Stimulated activated CD4-positive, alpha-beta T cell treated with anti-CD3 and anti-CD28 coated beads, TNF-alpha, amount 100 ng/mL, for 24 hours (primary cell): ENCODE measurements around the gene SH3BP1.
"Not testable (repeated sequence)": the region's sequence is repeated elsewhere in the genome, so short reads cannot be mapped to it uniquely, and the experiment has no call there.

ENCODE experiments used
- DNase-seq, 3 experiments: peaks; one replicate each; pipeline ENCODE4 v3.0.0-alpha.2; 2020; ENCODE audit warnings: low read depth in 3 of 3

Gene SH3BP1, protein sequence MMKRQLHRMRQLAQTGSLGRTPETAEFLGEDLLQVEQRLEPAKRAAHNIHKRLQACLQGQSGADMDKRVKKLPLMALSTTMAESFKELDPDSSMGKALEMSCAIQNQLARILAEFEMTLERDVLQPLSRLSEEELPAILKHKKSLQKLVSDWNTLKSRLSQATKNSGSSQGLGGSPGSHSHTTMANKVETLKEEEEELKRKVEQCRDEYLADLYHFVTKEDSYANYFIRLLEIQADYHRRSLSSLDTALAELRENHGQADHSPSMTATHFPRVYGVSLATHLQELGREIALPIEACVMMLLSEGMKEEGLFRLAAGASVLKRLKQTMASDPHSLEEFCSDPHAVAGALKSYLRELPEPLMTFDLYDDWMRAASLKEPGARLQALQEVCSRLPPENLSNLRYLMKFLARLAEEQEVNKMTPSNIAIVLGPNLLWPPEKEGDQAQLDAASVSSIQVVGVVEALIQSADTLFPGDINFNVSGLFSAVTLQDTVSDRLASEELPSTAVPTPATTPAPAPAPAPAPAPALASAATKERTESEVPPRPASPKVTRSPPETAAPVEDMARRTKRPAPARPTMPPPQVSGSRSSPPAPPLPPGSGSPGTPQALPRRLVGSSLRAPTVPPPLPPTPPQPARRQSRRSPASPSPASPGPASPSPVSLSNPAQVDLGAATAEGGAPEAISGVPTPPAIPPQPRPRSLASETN

DNA sequence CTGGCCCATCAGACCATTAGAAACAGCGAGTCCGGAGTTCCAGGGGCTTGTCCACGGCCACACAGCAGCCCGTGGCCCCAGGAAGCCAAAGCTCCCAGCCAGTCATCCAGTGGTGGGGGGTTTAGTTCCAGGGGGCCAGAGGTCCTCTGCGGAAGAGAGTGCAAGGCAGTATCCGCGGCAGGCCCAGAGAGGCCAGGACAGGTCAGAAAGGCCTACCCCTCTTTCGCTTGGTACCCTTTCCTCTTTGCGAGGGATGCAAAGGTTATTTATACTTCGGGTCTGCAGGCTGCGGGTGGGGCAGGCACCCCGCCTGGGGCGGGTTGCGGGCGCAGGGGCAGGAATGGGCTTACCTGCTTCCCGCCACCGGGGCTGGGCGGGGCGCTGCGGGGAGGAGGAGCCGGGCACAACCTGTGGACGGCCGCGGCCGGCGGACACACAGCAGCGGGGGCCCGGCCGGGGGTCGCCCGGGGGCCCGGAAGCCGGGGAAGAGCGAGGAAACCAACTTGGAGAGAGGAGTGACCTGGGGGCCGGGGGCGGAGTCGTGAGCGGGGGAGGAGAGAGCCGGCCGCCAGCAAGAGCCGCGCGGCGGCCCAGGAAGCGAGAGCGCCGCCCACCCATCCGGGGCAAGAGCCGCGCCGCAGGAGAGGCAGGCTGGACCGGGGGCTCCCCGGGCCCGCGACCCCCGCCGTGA is at the start of gene SH3BP1:
TSS of gene SH3BP1 (plus strand) at position 600 of the 691 bp plus-strand sequence. CDS start 119 bp downstream, outside the sequence.
- DNase-seq, result peak in 1 of 3 experiments; percentile 61

DNA sequence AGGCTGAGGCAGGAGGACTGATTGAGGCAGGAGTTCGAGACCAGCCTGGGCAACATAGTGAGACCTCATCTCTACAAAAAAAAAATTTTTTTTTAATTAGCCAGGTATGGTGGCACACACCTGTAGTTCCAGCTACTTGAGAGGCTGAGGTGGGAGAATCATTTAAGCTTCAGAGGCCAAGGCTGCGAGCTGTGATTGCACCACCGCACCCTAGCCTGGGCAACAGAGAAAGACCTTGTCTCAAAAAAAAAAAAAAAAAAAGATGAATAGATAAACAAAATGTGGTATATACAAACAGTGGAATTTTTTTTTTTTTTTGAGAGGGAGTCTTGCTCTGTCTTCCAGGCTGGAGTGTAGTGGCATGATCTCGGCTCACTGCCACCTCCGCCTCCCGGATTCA is 48.4 kb upstream of the SH3BP1 start:
- DNase-seq, result not testable (repeated sequence)

DNA sequence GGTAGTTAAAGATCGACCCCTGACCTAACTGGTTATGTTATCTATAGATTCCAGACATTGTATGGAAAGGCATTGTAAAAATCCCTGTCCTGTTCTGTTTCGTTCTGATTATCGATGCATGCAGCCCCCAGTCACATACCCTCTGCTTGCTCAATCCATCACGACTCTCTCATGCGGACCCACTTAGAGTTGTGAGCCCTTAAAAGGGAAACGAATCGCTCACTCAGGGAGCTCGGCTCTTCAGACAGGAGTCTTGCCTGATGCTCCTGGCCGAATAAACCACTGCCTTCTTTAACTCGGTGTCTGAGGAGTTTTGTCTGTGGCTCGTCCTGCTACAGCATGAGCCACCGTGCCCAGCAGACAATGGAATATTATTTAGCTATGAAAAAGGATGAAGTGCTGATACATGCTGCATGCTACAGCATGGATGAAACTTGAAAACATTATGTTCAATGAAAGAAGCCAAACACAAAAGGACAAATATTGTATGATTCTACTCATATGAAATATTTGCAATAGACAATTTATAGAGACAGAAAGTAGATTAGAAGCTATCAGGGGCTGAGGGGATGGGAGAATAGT is 47.6 kb upstream of the SH3BP1 start:
- DNase-seq, result no peak

DNA sequence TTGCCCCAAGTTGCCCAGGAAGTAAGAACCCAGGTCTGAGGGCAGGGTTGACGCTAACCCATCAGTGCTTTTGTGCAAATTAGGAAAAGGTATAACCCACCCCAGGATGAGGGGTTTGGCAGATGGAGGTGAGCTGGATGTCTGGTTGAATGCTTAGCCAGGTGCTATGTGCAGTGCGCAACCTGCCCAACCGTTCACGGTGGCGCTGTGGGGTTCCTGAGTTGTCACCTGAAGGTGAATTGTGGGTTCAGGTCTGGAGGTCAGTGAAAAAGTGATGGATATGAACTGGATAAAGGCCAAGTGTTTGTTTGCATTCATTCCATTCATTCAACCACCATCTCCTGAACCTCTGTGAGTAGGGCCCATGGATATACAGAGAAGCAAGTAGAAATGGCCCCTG is 45.2 kb upstream of the SH3BP1 start:
- no peak for DNase-seq

DNA sequence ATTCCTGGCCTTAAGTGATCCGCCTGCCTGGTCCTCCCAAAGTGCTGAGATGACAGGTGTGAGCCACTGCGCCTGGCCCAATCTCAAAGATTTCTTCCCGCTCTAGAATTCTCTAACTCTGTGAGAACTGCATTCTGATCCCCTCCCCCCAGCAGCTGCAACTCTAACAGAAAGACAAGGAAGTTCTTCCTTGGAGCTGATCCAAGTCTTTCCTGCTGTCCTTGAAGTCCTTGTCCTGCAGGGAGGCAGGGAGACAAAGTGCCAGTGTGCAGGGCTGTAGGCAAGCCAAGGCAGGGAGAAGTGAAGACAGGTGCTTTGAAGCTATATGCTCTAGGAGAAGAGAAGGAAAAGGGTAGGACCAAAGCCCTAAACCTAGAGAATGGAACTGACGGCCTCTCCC is 40.3 kb upstream of the SH3BP1 start:
- no peak for DNase-seq

DNA sequence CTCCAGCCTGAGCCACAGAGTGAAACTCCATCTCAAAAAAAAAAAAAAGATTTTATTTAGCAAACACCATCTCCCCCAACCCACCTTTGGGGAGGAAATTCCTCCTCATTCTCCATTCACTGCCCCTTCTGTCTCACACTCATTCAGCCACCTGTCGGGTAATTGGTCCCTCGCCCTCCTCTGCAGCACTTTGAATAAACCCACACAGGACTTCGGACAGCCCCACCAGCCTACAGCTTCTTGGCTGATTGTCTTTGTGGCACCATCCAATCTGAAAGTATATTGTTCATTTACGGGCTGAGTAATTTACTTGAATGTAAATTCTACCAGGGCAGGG is 38.3 kb upstream of the SH3BP1 start:
- DNase-seq, result no peak

DNA sequence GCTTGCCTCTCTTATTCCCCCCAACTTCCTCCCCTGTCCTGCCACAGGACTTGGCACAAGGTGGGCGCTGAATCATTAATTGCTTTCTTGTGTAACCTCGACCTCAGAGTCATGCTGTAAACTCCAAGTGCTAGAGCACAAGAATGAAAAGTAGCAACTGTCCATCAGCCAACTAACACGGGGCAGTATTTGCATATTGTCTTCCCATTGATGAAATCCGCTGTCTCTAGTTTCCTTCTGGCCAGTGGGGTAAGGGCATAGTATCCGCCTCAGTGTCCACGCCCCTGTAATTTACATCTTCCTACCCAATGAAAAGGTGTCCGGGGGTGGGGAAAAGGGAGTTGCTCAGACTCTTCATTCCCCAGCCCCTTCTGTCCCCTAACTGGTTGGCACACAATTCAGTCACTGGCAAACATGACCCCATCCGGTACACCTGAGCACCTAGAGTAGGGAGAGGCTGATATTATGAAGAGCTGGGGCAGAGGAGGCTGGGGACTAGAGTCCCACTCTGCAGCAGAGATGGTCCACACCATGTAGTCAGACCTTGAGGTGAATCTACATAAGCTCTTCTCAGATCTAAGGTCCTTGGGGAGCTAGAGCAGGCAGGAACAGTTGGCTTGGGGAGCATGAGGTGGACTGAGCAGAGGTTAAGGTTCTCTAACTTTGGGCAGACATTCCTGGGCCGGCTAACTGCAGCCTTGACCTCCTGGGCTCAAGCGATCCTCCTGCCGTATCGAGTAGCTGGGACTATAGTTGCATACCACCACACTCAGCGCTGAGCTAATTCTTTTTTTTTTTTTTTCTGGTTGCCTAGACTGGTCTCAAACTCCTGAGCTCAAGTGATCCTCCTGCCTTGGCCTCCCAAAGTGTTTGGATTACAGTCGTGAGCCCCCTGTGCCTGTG is 37.7 kb upstream of the SH3BP1 start:
- no peak for DNase-seq

DNA sequence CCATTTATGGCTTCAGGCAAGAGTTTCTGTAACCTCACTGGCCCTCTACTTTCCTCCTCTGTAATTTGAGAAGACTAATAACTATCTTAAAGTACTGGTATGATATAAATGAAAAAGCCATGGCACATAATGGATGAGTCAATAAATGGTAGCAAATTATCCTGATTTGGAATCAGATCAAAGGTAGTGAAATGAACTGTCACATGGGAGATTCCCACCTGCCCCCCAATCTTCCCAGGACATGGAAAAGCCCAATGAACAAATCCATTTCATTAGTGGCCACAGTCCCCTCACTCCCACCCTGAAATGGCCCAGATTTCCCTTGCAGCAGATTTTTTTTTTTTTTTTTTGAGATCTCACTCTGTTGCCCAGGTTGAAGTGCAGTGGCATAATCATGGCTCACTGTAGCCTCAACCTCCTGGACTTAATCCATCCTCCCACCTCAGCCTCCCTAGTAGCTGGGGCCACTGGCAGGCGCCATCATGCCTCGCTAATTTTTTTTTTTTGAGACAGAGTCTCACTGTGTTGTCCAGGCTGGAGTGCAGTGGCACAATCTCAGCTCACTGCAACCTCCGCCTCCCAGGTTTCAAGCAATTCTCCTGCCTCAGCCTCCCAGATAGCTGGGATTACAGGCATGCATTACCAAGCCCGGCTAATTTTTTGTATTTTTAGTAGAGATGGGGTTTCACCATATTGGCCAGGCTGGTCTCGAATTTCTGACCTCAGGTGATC is 36.8 kb upstream of the SH3BP1 start:
- DNase-seq, result not testable (repeated sequence)

DNA sequence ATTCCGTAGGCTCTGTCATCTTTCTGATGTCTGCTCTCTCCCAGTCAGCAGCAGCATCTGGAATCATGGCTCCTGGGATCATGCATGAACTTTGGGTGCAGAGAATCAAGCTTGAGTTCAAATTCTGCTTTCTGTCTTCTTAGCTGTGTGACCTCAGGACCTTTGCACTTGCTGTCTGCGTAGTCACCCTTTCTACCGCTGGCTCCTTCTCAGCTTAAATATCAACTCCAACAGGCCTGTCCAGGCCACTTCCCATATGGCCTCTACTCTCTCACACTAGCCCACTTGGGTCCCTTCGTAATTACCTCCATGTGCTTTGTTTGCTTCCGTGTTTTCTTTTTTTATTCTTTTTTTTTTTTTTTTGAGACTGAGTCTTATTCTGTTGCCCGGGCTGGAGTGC is 35.4 kb upstream of the SH3BP1 start:
- no peak for DNase-seq

DNA sequence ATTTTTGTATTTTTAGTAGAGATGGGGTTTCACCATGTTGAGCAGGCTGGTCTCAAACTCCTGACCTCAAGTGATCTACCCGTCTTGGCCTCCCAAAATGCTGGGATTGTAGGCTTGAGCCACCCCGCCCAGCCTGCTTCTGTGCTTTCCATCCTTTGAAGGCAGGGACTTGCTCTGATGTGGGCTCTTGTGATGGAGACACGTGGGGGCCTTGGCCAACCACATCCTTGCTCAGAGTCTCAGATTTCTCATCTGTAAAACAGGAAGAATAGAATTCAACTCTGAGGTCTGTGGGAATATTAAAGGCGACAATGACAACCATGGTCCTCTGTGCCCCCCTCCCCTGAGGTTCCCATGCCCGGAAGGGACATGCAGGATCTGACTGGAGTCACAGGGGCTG is 34.6 kb upstream of the SH3BP1 start:
- DNase-seq, result peak in 1 of 3 experiments; percentile 39

DNA sequence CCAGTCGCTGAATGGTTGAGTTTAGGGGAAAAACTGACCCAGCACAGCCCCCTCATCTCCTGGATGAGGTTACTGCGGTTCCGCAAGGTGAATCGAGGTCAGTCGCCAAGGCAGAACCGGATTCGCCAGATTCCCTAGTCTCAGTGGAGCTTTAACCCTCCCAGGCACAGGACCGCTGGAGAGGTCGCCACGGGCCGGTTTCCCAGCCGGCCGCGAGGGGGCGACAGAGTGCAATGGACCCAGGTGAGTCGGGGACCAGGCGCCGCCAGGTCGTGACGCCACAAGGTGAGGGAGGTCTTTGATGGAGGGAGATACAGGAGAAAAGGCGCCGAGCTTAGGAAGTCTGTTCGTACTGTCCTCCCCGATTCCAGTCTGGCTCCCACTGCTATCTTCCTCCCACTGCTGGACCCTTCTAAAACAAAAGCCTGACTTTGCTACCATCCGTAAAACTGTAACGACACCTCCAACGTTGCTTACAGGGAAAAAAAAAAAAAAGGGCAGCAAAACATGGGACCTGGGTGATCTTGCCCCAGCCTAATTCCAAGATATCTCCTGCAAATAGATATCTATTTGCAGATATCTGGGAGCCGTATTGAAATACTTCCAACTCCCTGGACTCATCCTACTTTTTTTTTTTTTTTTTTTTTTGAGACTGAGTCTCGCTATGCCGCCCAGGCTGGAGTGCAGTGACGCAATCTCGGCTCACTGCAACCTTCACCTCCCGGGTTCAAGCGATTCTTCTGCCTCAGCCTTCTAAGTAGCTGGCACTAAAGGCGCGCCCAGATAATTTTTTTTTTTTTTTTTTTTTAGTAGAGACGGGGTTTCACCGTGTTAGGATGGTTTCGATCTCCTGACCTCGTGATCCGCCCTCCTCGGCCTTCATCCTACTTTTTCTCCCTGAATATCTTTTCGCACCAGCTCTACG is 32.2 kb upstream of the SH3BP1 start:
- DNase-seq, result peak; percentile 86 to 90 (median 86)

DNA sequence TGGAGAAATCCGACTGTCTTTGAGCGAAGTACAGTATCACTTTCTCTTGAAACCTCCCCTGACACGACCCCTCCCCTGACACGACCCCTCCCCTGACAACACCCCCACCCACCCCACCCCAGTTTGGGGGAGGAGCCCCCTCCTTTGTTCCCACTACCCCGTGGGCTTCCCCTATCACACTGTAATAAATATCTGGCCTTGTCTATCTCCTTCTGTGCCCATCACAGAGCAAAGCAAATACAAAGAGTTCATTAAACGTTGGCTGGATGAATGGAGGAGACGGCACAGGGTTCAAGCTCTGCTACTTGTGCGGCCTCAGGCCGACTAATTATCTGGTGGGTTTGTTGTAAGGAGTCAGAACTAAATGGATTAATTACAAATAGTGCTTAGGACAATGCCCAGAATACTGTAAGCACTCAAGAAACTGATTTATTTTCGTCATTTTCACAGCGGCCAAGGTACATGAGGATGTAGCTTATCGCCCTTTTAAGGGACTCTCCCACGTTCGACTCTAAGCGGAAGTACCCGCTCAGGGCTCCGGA is 31.5 kb upstream of the SH3BP1 start:
- DNase-seq, result no peak

DNA sequence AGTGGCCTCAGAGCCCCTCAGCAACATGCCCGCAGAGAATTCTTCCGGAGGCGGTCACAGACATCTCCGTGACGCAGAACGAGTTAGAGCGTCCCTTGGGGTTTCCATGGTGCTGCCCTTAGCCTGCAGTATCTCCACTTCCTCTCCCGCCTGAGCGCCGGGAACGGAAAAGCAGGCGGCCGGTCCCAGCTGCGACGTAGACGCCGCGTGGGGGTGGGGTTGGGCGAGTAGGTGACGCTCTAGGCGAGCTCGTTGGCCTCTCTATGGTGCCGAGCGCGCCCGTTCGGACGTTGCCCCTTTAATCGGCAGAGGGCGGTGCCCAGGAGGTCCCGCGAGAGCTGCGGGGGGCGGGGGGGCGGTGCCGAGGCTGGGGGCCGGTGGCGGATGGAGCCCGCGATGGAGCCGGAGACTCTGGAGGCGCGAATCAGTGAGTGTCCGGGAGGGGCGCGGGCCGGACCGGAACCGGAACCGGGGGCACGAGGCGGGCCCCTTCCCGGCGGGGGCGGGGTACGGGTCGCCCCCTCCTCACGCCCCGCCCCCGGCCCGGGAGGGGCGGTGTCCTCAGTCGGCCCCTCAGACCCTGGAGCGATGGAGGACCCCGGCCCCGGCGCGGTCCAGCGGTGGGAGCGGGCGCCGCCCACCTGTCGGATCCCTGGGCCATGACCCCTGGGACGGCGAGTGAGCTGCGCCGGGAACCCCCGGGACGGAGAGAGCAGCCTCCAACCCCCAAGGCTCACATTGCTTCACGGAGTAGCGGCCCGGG is 30.8 kb upstream of the SH3BP1 start, which contains the start of gene GGA1:
TSS of gene GGA1 (plus strand) at position 358 of the 763 bp plus-strand sequence. CDS start at position 385, 27 bp downstream.
- DNase-seq, result peak; percentile 91 to 95 (median 91)

DNA sequence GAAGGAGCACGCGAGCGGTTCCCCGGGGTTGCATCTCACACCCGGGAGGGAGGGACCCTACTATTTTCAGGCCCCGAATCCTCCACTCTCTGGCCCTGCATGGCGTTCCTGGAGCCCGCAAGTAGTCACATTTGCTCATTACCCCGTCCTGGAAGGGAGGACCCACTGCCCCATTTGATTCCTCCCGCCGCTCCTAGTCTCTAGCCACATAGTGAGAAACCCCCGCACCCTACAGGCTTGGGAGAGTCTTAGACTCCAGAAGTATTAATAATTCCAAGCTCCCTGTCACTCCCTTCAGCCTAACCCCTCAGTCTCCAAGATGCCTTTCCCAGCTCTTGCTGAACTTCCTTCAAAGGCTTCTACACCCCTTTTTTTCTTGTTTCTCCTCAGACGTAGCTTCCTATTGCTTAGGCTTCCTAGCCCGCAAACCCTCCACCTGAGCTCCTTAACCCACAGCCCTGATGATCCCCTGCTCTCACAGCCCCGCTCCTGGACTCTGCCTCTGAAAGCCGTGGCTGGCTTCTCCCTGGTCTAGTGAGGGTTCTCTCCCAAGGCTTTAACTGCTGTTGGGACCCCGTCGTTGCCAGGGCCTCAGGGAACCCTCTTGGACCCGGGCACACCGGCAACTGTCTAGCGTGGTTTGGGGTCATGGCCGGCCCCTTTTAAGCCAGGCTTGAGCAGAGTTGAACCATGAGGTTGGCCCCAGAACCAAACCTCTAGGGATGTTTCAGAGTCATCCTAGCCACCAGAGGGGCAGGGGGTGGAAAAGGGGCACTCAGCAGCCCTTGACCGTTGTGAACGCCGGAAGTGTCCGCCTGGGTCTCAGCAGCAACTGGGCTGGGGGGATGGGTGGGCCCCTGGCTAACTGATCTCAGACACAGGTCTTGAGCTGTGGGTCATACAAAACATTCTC is 30.0 kb upstream of the SH3BP1 start:
- DNase-seq, result no peak

DNA sequence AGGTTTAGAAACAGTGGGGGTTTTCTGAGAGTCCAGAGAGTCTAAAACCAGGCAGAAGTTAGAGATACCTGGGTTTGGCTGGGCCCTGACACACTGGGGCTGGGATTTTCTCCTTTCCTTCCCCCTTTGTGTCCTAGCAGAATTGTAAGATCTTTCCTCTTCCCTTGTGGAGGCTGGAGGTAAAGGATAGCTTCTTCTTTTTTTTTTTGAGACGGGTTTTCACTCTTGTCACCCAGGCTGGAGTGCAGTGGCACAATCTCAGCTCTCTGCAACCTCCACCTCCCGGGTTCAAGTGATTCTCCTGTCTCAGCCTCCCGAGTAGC is 29.4 kb upstream of the SH3BP1 start:
- DNase-seq, result not testable (repeated sequence)

DNA sequence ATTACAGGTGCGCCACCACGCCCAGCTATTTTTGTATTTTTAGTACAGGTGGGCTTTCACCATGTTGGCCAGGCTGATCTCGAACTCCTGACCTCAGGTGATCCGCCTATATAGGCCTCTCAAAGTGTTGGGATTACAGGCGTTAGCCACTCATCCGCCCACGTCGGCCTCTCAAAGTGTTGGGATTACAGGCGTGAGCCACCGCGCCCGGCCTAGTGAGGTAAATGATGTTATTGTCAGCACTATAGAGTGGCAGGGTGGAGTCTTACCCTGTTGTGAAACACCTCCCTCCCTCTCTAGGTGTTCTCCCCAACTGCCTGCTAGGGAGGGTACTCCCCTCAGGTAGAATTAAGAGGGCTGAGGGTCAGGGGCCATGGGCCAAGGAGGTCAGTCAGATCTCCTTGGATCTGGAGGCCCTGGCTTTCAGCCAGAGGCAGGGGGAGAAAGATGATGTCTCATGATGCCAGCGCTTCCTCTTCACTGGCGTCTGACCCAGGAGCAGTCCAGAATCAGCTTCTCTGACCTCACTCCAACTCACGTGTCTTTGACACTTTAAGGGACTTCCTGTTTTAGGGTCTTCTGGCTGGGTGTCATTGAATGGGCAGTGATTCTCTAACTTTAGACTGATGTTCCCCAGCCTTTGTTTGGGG is 28.9 kb upstream of the SH3BP1 start:
- no peak for DNase-seq

DNA sequence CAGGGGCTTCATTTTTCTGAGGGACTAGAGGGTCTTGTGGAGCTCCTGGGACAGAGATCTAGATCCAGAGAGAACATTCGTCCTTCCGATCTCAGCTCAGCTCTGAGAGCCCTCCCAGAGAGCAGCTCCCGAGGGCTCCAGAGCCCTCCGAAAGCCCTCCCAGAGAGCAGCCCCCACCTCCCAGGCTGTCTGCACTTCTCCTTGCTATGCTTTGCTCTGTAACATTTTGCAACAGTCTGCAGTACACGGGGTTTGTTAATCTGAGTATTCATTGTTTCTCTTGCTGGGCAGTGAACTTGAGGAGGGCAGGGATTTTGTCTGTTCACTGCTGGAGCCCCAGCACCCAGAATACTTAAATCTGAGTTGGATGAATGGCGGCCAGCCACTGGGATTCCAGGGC is 28.3 kb upstream of the SH3BP1 start:
- DNase-seq, result no peak
